ENCODE data around the gene CCDC18.

- TF ChIP-seq CTCF (IDR thresholded peaks at IDR 0.05) (no peak), POLR2A (IDR thresholded peaks at IDR 0.05) (no peak)
These were observed 18.6 kb downstream of the CCDC18 start for GRCh38 chr1:93199150-93199549.

Measured in thyroid gland (tissue), 4 donors.